HCT116 (cell line): ENCODE data around the gene SMC4. TPM values are rescaled to one million over a fixed set of nuclear protein-coding genes. Genes with fewer than 3 reads are reported as not detected.

ENCODE experiments used
- ATAC-seq: fragments of 200-7000 bp; cut with Tn5 transposase; 2 replicates; pipeline ENCODE4 v1.9.1; 2020; ENCODE audit warnings: mild to moderate bottlenecking, moderate library complexity
- BruUV-seq: library from RNA; stranded (reverse); fragments of 400-500 nt; replicated peaks from 2 replicates; lab custom pipeline; 2021; lab: Mats Ljungman, UMichigan
- CTCF ChIA-PET: fragments of 300-600 bp; sonication (Branson Sonifier 250); formaldehyde crosslinking; loops from one replicate; lab custom pipeline; 2021; ENCODE audit warnings: antibody characterized with exemption; lab: Charles Lee
- POLR2A ChIA-PET: fragments of 300-600, 350-600 bp; sonication (Branson Sonifier 250); formaldehyde crosslinking; loops from one replicate; lab custom pipeline; 2021; ENCODE audit warnings: antibody characterized with exemption; lab: Charles Lee
- RAD21 ChIA-PET, 2 experiments: fragments of 300-600 bp; sonication (Branson Sonifier 250); formaldehyde crosslinking; loops; one replicate each; lab custom pipeline; 2023; ENCODE audit warnings: low total read pairs in 2 of 2; ENCODE audit not compliant: uncharacterized antibody in 2 of 2, unreplicated experiment in 2 of 2, low non-redundant PET in 1 of 2; lab: Charles Lee
- DNase-seq: peaks from one replicate; pipeline ENCODE4 v3.0.0-alpha.2; 2010; ENCODE audit warnings: low read depth, low spot score
- H2AFZ ChIP-seq: fragments of 200-600 bp; shearing (Covaris generic), sonication (generic); 2 replicates; pipeline ENCODE4 v1.6.1; 2017; ENCODE audit warnings: low read depth, mixed run types, mixed read lengths, antibody characterized with exemption, low read length; ENCODE audit not compliant: poor library complexity, severe bottlenecking
- H3K27ac ChIP-seq: 2 replicates; pipeline ENCODE4 v1.5.1; 2012; ENCODE audit warnings: low read depth, low read length
- H3K27me3 ChIP-seq: fragments of 200-600 bp; sonication (generic); 2 replicates; pipeline ENCODE4 v1.6.1; 2016; ENCODE audit warnings: mixed run types, low read length, mixed read lengths; ENCODE audit not compliant: insufficient read depth
- H3K36me3 ChIP-seq, 2 experiments: fragments of 200-500 bp in 1 of 2; fragments of 200-600 bp in 1 of 2; sonication (Bioruptor generic) in 1 of 2; sonication (generic) in 1 of 2; 2 replicates each; pipeline versions ENCODE4 v1.5.1 to v1.6.1; 2014 to 2016; ENCODE audit warnings: low read length in 2 of 2, inconsistent platforms in 1 of 2, mixed read lengths in 1 of 2, mixed run types in 1 of 2; ENCODE audit not compliant: insufficient read depth in 2 of 2, control insufficient read depth in 1 of 2
- H3K4me1 ChIP-seq, 2 experiments: fragments of 200-600 bp in 1 of 2; sonication (generic) in 1 of 2; 2 replicates each; pipeline versions ENCODE4 v1.5.1 to v1.6.1; 2012 to 2017; ENCODE audit warnings: low read length in 2 of 2, inconsistent platforms in 1 of 2, mild to moderate bottlenecking in 1 of 2, mixed read lengths in 1 of 2, mixed run types in 1 of 2, moderate library complexity in 1 of 2; ENCODE audit not compliant: insufficient read depth in 2 of 2, control insufficient read depth in 1 of 2
- H3K4me2 ChIP-seq: fragments of 200-600 bp; sonication (generic); 2 replicates; pipeline ENCODE4 v1.6.1; 2017; ENCODE audit warnings: mixed run types, low read length, mixed read lengths
- H3K4me3 ChIP-seq, 2 experiments: fragments of 200-600 bp in 1 of 2; sonication (generic) in 1 of 2; replicated peaks in 1 of 2; 2 replicates each; pipeline ENCODE4 v1.5.1; 2011 to 2016; ENCODE audit warnings: low read length in 2 of 2, control low read depth in 1 of 2, low read depth in 1 of 2, mild to moderate bottlenecking in 1 of 2, mixed read lengths in 1 of 2, mixed run types in 1 of 2
- H3K79me2 ChIP-seq: fragments of 200-600 bp; sonication (generic); 2 replicates; pipeline ENCODE4 v1.6.1; 2017; ENCODE audit warnings: mild to moderate bottlenecking, mixed run types, low read length, moderate library complexity, mixed read lengths; ENCODE audit not compliant: insufficient read depth
- H3K9ac ChIP-seq: fragments of 200-600 bp; sonication (generic); 2 replicates; pipeline ENCODE4 v1.6.1; 2016; ENCODE audit warnings: low read length, mixed read lengths
- H3K9me2 ChIP-seq: fragments of 200-600 bp; sonication (generic), shearing (Covaris generic); 2 replicates; pipeline ENCODE4 v1.6.1; 2017; ENCODE audit warnings: mixed run types, mild to moderate bottlenecking, moderate library complexity; ENCODE audit not compliant: insufficient read depth
- H3K9me3 ChIP-seq, 2 experiments: fragments of 200-500 bp in 1 of 2; fragments of 200-600 bp in 1 of 2; sonication (Bioruptor generic) in 1 of 2; sonication (generic) in 1 of 2; 2 replicates each; pipeline ENCODE4 v1.6.1; 2014 to 2017; ENCODE audit warnings: low read length in 2 of 2, mixed read lengths in 2 of 2, inconsistent platforms in 1 of 2, low read depth in 1 of 2, mild to moderate bottlenecking in 1 of 2, mixed run types in 1 of 2, moderate library complexity in 1 of 2; ENCODE audit not compliant: control insufficient read depth in 1 of 2, insufficient read depth in 1 of 2
- H4K20me1 ChIP-seq: fragments of 200-600 bp; sonication (generic), shearing (Covaris generic); 2 replicates; pipeline ENCODE4 v1.6.1; 2017; ENCODE audit warnings: mixed run types, mild to moderate bottlenecking, moderate library complexity; ENCODE audit not compliant: insufficient read depth
- CBX3 ChIP-seq: IDR thresholded peaks from 2 replicates; pipeline ENCODE4 v1.6.1; 2012; ENCODE audit warnings: low read depth
- CEBPB ChIP-seq: IDR thresholded peaks from 2 replicates; pipeline ENCODE4 v1.6.1; 2012; ENCODE audit warnings: low read depth
- EGR1 ChIP-seq: IDR thresholded peaks from 2 replicates; pipeline ENCODE4 v1.6.1; 2012; ENCODE audit warnings: low read depth
- ELF1 ChIP-seq: IDR thresholded peaks from 2 replicates; pipeline ENCODE4 v1.6.1; 2012; ENCODE audit warnings: low read depth, borderline replicate concordance
- EZH2 ChIP-seq: fragments of 200-600 bp; sonication (generic); IDR thresholded peaks from 2 replicates; pipeline ENCODE4 v1.6.1; 2017; ENCODE audit warnings: antibody characterized with exemption, mixed run types
- EZH2phosphoT487 ChIP-seq: fragments of 200-600 bp; IDR thresholded peaks from 2 replicates; pipeline ENCODE4 v1.6.1; 2018; ENCODE audit warnings: antibody characterized with exemption, borderline replicate concordance
- POLR2A ChIP-seq: IDR thresholded peaks from 2 replicates; pipeline ENCODE4 v1.7.0; 2011; ENCODE audit warnings: borderline replicate concordance; ENCODE audit not compliant: insufficient read depth, insufficient read length; ENCODE audit errors: extremely low read depth
- POLR2AphosphoS5 ChIP-seq: IDR thresholded peaks from 2 replicates; pipeline ENCODE4 v1.6.1; 2011; ENCODE audit warnings: mild to moderate bottlenecking, low read depth, low read length, moderate library complexity
- RAD21 ChIP-seq: IDR thresholded peaks from 2 replicates; pipeline ENCODE4 v1.6.1; 2012; ENCODE audit warnings: low read depth, mild to moderate bottlenecking
- SP1 ChIP-seq: IDR thresholded peaks from 2 replicates; pipeline ENCODE4 v1.6.1; 2012; ENCODE audit warnings: low read depth
- SRF ChIP-seq: IDR thresholded peaks from 2 replicates; pipeline ENCODE4 v1.6.1; 2012; ENCODE audit warnings: low read depth
- TCF7L2 ChIP-seq: IDR thresholded peaks from 2 replicates; pipeline ENCODE4 v1.7.0; 2011; ENCODE audit warnings: borderline replicate concordance, inconsistent platforms; ENCODE audit not compliant: insufficient read depth, insufficient read length; ENCODE audit errors: extremely low read depth
- YY1 ChIP-seq: IDR thresholded peaks from 2 replicates; pipeline ENCODE4 v1.6.1; 2011; ENCODE audit warnings: low read length, low read depth, moderate library complexity, mild to moderate bottlenecking; ENCODE audit not compliant: insufficient replicate concordance; ENCODE audit errors: extremely low read depth
- ZFX ChIP-seq: fragments of 450-650 bp; IDR thresholded peaks from 2 replicates; pipeline ENCODE4 v1.6.1; 2017
- ZNF274 ChIP-seq: fragments of 200-500 bp; sonication (Bioruptor generic); IDR thresholded peaks from 2 replicates; pipeline ENCODE4 v1.6.1; 2014; ENCODE audit warnings: mild to moderate bottlenecking, low read depth, low read length, inconsistent platforms
- intact Hi-C: fragments of 100-400 bp; cut with micrococcal nuclease; formaldehyde crosslinking; loops from 2 replicates; pipeline ENCODE4 v1.10.0; 2022
- total RNA-seq: library from RNA; stranded (reverse); gene quantifications from one replicate; pipeline ENCODE4 v1.2.1, GENCODE V29; 2021; ENCODE audit not compliant: unreplicated experiment
- TF ChIP-seq, protein P1 (sequence below): IDR thresholded peaks from 2 replicates; pipeline ENCODE4 v1.6.1; 2011; ENCODE audit warnings: mild to moderate bottlenecking, low read length, moderate library complexity; ENCODE audit not compliant: insufficient replicate concordance; ENCODE audit errors: extremely low read depth
- TF ChIP-seq, protein P2 (sequence below): IDR thresholded peaks from 2 replicates; pipeline ENCODE4 v1.6.1; 2012
- TF ChIP-seq, protein P3 (sequence below): IDR thresholded peaks from 2 replicates; pipeline ENCODE4 v1.6.1; 2012

The SMC4 gene
- total RNA-seq, 1 experiment from 2014 or later, result 123 TPM

DNA sequence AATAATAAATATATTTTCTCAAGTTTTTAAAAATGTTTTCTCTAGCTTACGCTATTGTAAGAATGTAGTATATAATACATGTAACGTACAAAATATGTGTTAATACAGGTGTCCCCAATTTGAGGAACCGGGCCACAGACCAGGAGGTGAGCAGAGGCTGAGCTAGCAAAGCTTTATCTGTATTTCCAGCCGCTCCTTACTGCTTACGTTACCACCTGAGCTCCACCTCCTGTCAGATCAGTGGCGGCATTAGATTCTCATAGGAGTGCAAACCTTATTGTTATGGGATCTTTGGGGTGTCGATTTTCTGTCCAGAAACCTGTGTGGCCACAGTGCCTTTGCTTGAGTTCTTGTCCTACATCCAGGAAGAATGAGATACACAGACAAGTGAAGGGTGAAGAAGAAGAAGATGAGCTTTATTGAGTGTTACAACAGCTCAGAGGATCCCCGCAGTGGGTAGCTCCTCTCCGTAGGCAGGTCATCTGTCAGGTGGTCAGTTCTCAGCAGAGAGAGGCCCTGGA, 60.1 kb downstream of the SMC4 start:
- H3K4me1 ChIP-seq, result no peaks in the 10 kb centered on the region
- no peak overlapping the region for H3K27ac ChIP-seq
- H2AFZ ChIP-seq, result no peak overlapping the region
- no peaks in the 10 kb centered on the region for H3K36me3 ChIP-seq
- no peaks in the 10 kb centered on the region for H3K27me3 ChIP-seq
- DNase-seq (no peak), ATAC-seq (no peak)
- no peak overlapping the region for H3K4me3 ChIP-seq
- no peaks in the 10 kb centered on the region for H3K9me3 ChIP-seq
- BruUV-seq, result no TSS peak
- no peaks in the 10 kb centered on the region for H4K20me1 ChIP-seq
- TF ChIP-seq, protein P1, sequence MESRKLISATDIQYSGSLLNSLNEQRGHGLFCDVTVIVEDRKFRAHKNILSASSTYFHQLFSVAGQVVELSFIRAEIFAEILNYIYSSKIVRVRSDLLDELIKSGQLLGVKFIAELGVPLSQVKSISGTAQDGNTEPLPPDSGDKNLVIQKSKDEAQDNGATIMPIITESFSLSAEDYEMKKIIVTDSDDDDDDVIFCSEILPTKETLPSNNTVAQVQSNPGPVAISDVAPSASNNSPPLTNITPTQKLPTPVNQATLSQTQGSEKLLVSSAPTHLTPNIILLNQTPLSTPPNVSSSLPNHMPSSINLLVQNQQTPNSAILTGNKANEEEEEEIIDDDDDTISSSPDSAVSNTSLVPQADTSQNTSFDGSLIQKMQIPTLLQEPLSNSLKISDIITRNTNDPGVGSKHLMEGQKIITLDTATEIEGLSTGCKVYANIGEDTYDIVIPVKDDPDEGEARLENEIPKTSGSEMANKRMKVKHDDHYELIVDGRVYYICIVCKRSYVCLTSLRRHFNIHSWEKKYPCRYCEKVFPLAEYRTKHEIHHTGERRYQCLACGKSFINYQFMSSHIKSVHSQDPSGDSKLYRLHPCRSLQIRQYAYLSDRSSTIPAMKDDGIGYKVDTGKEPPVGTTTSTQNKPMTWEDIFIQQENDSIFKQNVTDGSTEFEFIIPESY, result no peak
- no peak overlapping the region for H3K4me2 ChIP-seq
- no peaks in the 10 kb centered on the region for H3K79me2 ChIP-seq
- H3K9ac ChIP-seq, result no peak overlapping the region
- H3K9me2 ChIP-seq, result no peaks in the 10 kb centered on the region
- CTCF ChIA-PET, result no interaction called here
- intact Hi-C loops, result no loop called here
- POLR2A ChIA-PET, result no interaction called here
- RAD21 ChIA-PET, result no interaction called here

DNA sequence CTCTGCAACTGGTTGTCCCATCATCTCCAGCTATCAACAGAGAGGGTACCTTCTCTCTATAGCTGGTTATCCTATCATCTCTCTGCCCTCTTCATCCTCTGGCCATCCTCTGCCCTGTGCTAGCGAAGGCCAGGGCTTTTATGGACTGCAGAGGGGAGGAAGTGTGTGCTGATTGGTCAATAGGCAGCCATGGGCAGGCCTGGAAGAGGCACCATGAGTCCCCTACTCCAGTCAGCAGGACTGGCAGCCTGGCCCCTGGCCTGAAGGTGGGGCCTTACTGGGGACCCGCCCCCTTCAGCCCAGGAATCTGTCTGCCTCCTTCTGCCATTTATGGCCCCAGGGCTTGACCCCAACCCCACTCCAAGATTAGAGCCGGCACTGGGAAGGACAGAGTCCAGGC, 60.6 kb downstream of the SMC4 start:
- H3K27ac ChIP-seq, result no peak overlapping the region
- TF ChIP-seq SP1, result no peak
- no peak for TF ChIP-seq CBX3
- no peak for TF ChIP-seq ZNF274
- TF ChIP-seq SRF, result no peak
- TF ChIP-seq, protein P2, sequence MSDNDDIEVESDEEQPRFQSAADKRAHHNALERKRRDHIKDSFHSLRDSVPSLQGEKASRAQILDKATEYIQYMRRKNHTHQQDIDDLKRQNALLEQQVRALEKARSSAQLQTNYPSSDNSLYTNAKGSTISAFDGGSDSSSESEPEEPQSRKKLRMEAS, result no peak
- TF ChIP-seq EZH2phosphoT487, result no peak
- no peak for TF ChIP-seq CEBPB
- no peak for TF ChIP-seq ZFX
- TF ChIP-seq, protein P1, result no peak
- TF ChIP-seq ELF1, result no peak
- no peak for TF ChIP-seq TCF7L2
- no peak for TF ChIP-seq EGR1
- no peak for TF ChIP-seq RAD21
- TF ChIP-seq EZH2, result no peak
- TF ChIP-seq, protein P3, sequence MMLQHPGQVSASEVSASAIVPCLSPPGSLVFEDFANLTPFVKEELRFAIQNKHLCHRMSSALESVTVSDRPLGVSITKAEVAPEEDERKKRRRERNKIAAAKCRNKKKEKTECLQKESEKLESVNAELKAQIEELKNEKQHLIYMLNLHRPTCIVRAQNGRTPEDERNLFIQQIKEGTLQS, result no peak
- TF ChIP-seq YY1, result no peak
- TF ChIP-seq POLR2AphosphoS5, result no peak
- no peak for TF ChIP-seq POLR2A

More for the DNA sequence above, 60.6 kb downstream of the SMC4 start:
- RAD21 ChIA-PET, result no interaction called here
- H3K27me3 ChIP-seq, result no peaks in the 10 kb centered on the region
- intact Hi-C loops, result no loop called here
- no peak overlapping the region for H2AFZ ChIP-seq
- H4K20me1 ChIP-seq, result no peaks in the 10 kb centered on the region
- no peaks in the 10 kb centered on the region for H3K9me2 ChIP-seq
- BruUV-seq, result no TSS peak
- POLR2A ChIA-PET, result no interaction called here
- H3K9ac ChIP-seq, result no peak overlapping the region
- H3K4me3 ChIP-seq, result no peak overlapping the region
- CTCF ChIA-PET, result no interaction called here
- ATAC-seq (0 out of 2 replicates have a peak, but pooled peaks have one; percentile 52), DNase-seq (no peak)
- no peaks in the 10 kb centered on the region for H3K4me1 ChIP-seq
- H3K36me3 ChIP-seq, result no peaks in the 10 kb centered on the region
- H3K4me2 ChIP-seq, result no peak overlapping the region
- H3K79me2 ChIP-seq, result no peaks in the 10 kb centered on the region
- H3K9me3 ChIP-seq, result no peaks in the 10 kb centered on the region
